ENCODE results near the gene SPATA2.
"Not testable (repeated sequence)": the region's sequence is repeated elsewhere in the genome, so short reads cannot be mapped to it uniquely, and the experiment has no call there.

SPATA2 gene

DNA sequence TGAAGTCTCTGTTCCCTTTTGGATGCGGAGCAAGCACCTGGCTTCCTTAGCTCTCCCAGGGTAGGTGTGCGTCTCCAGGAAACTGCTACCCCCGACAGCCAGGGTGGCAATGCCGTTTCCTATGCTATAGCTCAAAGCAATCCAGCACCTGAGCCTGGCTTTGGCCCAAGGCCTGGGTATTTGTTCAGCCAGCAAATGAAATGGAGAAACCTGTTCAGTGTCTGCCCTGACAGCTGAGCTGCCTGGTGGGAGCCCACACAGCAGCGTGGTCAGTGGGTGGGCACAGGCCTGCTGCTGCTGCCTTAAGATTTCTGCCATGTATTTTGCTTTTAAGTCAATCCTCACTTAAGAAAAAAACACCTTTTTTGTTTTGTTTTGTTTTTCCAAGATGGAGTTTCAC is 13.7 kb downstream of the SPATA2 start:
- no peak for DNase-seq (ENCODE audit: low read depth in 2 of 2)

DNA sequence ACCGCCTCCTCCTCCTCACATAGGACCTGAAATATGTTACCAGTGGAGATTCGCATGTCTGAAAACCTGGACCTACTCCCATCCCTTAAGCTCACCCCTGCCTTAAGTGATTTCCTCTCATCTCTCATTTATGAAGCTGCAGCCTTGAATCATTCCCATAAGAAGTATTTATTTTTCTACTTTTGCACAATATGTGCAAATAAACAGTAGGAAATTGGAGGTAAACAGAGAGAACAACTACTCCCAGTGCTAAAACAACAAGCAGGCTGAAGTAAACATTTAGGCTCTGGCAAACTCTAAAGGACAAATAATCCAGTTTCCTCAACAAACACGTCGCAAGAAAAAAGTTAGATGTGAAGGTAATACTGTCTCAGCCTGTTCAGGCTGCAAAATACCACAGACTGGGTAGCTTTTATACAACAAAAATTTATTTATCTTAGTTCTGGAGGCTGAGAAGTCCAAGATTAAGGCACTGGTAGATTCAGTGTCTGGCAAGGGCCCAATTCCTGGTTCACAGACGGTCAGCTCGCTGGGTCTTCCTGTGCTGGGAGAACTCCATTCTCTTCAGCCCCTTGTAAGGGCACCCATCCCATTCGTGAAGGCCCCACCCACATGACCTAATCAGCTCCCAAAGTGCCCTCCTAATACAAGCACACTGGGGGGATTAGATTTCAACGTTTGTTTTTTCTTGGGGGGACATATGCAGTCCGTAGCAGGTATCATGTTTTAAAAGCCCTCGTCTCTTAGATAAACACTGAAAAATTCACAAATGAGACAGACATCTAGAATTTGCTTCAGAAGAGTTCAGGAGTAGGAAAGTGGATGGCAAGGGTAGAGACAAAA is 15.6 kb downstream of the SPATA2 start:
- no peak for DNase-seq (ENCODE audit: low read depth in 2 of 2)

DNA sequence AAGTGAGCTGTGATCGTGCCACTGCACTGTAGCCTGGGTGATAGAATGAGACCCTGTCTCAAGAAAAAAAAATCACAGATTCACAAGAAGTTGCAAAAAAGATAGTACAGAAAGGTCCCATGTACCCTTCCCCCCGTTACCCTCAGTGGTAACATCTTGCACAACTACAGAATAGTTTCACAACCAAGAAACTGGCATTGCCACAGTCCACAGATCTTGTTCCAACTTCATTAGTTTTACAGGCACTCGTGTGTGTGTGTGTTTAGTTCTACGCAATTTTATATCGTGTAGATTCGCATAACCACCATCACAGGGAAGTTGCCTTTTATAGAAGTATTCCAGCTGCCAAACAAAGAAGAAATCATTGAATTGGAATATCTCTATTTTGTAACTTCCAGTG is 19.1 kb downstream of the SPATA2 start:
- DNase-seq (ENCODE audit: low read depth in 2 of 2): no peak

DNA sequence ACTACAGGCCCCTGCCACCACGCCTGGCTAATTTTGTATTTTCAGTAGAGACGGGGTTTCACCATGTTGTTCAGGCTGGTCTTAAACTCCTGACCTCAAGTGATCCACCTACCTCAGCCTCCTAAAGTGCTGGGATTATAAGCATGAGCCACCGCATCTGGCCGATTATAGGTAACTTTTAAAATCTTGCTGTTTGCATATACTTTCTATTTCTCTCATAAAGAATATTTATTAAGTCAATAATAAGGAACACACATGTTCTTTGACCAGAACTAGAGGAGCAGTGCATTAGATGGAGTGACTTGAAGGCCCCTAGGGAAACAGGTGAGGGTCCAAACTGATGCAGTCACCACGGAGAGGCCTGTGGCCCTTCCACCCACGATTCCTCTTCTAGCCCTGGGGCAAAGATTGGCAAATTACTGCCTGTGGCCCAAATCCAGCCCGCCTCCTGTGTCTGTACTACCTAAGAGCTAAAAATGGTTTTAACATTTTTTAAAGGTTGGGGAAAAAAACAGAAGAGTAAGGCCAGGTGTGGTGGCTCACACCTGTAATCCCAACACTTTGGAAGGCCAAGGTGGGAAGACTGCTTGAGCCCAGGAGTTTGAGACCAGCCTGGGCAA is 19.7 kb downstream of the SPATA2 start:
- DNase-seq (ENCODE audit: low read depth in 2 of 2): not testable (repeated sequence)

DNA sequence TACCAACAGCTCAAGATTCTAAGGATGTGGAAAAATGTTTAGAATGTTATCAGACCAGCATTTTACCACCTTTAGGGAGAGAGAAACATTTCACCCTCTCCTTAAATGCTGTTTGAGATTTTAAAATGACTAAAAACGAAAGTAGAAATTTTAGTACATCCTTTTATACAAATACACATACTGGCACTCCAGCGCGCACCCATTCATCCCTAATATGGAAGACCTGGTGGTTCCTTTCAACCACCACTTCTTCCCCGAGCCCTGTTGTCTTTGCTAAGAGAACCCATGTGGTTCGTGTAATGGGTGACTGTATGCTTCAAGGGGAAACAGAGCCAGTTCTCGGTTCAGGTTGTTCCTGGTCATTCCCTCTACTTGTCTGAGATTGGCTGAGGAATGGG is 21.3 kb downstream of the SPATA2 start:
- DNase-seq (ENCODE audit: low read depth in 2 of 2): no peak

DNA sequence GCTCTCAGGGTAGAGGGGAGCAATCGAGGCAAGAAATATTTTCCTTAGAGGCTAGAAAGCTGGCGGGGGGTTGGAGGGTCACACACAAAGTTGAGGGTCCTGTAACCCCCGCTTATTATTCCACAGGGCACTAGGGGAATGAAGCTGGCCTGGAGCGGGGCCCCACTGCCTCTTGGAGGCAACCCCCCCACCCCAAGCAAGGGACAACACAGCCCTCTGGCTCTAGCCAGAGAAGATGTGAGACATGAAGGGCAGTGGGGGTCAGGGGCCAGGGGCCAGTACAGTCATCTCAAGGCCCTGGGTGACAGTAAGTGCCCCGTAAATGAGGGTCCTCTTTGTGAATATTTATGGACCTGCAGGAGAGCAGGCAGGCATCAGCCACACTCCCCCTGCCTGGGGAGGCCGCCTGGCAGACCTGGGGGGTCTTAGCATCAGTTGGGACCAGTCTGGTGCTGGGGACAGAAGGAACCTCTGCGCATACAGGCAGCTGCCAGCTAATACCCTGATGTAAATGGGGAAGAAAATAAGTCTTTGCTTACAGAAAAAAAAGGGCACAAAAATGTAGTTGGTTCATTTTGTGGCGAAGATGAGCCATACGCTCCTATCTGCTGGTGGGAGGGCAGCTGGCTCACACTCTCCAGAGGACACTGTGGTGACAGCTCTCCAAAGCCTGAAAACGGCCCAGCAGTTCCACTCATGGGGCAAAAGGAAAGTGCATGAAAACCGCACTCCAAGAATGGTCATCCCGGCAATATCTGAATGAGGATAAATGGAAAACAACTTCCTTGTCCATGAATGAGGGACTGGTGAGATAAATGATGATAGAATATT is 21.9 kb downstream of the SPATA2 start:
- DNase-seq (ENCODE audit: low read depth in 2 of 2): no peak

DNA sequence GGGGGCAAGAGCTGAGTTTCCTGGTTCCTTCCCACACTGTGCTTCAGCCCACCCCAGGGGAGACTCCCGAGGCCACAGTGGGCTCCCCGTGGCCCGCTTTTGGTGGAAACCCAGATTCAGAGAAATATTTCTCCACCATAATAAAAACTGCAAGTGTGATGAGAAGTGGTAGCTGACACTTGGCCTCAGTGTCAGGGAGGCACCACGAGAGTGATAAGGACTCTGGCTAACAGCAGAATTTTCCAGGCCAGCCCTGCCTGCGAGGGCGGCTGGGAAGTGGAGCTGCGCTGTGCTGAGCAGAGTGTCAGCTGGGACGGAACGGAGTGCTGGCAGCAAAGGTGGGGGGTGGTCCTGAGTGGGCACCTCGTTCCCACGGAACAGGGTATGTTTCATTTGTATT is 22.5 kb downstream of the SPATA2 start:
- no peak for DNase-seq (ENCODE audit: low read depth in 2 of 2)

DNA sequence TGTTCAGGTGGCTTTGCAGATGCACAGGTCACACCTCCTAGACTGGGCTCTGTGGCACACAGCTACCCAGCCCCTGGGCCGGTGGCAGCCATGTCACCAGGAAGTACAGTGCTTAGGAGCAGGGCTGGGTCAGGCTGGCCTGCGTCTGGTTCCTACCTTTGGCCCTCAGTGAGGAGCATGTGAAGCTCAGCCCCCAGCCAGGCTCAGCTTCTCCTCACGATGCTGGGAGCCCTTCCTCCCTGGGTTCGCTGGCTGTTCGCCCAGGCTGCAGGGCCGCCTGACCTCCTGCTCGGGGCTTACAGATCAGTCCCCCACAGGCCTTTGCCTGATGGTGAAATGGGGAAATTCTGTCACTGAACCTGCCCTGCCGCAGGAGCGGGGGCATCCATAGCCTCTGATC is 23.1 kb downstream of the SPATA2 start:
- DNase-seq (ENCODE audit: low read depth in 2 of 2): no peak

DNA sequence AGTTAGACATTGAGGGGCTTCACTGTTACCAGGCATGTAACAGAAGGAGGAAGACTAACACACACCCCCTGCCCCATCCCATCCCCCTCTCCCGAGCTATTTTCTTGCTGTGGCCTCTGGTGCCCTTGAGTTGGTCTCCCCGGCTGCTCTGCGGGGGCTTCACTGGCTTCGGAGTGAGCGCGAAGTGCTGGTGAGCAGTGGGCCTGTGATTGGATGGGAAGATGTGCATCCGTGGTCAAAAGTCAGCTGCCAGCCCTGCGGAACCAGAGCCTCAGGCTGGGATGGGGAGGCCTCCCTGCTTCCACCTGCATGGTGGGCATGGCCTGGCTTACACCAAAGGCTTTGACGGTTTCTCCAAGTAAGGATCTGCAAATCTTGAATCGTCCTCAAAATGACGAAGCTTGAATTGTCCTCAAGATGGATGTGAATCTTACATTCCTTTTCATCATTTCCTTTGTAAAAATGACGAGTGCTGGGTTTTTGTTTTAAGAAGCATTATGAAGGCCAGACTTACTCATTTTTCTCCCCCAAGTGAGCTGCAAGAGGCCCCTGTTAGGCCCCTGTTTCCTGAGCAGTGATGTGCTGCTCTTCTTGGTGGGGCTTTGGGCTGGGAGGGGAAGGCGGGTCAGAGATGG is 23.7 kb downstream of the SPATA2 start:
- DNase-seq (ENCODE audit: low read depth in 2 of 2): peak in 1 of 2 experiments; percentile 5

DNA sequence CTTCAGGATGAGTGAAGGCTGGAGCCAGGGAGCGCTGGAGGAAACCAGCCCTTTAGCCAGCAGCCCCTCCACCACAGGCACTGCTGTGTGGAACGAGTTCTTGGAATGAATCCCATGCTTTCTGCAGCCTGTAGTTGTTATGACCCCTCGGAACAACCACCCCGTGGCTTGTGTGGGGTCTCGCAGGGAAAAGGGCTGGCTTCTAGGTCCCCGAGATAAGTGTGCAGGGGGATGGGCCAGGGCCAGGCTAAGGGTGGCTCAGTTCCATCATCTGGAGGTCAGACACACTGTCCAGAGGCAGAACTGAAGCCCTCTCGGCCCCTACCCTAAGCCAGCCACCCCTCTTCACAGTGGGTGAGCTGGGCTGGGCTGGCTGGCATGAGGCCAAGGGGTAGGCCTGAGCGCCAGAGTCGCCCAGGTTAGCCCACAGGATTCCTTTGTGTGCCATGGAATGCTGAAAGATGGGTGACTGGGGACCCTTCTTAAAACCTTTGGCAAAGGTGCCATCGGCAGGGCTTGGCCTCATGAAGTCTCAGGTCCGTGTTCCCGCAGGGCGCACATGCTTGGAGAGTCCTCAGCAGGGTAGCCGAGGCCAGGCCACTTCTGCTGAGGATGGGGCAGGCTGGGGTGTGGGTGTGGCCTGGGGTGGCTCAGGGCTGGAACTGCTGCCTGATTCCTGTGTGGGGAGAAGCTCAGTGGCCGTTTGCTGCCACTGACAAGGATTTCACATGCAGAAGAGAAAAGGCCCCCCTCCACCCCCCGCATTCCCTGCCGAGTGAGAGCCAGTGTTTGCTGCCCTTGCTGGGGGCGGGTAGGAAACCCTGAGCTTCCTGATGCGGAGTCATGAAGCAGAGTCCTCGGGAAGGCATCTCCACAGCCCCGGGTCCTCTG is 24.6 kb downstream of the SPATA2 start:
- DNase-seq (ENCODE audit: low read depth in 2 of 2): no peak

DNA sequence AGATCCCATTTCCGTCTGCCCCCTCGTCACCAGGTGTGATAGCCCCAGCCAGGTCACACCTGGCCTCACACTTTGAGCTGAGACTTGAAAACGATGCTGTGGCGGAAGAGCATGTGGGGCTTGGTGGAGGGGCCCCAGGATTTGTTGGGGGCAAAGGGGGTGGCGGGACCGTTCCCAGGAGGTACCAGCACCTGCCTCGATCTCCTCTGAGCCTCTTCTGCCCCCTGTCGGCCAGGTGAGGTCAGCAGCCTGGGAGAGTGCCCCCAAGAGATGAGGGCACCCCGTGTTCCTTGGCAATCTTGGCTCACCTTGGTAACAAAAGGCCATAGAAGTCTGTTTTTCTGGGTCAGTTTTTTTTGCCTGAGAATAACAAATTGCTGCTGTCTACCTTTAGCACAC is 25.4 kb downstream of the SPATA2 start:
- no peak for DNase-seq (ENCODE audit: low read depth in 2 of 2)

DNA sequence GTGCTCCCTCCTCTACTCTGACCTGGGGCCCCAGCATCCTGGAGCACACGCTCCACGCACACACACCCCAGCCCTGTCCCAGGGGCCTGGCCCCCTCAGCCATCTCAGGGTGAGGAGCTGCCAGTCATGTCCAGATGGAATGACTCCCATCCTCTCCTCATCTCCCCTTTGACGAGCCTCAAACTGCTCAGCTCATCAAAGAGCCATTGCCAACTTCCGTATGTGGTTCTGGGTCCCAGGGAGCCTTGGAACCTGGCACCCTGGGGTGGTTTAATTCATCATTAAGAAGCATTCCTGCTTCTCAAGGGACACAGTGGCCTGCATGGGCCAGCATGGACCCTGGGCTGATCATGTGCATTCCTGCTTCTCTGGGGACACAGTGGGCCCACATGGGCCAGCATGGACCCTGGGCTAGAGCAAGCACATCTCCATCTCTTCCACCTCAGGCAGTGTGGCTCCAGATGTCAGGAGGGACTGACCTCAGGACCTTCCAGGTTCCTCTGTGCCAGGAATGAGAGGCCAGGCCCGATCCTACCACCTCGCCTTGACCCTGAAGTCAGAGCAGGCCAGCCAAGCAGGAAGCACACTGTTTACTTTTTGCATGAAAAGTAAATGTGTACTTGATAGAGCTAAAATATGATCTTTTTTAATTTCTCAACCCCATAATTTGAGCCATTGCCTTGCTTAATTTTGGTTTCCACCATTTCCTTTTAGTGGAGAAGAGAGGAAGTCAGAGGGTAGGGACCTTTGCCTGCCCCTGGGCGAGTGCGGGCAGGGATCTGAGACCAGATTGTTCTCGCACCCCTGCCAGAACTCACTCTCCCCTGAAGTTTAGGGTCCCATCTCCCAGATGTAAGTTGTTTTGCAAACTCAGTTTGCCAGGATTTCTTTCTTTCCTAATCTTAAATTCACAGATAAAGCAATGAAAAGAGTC is 26.1 kb downstream of the SPATA2 start:
- no peak for DNase-seq (ENCODE audit: low read depth in 2 of 2)

DNA sequence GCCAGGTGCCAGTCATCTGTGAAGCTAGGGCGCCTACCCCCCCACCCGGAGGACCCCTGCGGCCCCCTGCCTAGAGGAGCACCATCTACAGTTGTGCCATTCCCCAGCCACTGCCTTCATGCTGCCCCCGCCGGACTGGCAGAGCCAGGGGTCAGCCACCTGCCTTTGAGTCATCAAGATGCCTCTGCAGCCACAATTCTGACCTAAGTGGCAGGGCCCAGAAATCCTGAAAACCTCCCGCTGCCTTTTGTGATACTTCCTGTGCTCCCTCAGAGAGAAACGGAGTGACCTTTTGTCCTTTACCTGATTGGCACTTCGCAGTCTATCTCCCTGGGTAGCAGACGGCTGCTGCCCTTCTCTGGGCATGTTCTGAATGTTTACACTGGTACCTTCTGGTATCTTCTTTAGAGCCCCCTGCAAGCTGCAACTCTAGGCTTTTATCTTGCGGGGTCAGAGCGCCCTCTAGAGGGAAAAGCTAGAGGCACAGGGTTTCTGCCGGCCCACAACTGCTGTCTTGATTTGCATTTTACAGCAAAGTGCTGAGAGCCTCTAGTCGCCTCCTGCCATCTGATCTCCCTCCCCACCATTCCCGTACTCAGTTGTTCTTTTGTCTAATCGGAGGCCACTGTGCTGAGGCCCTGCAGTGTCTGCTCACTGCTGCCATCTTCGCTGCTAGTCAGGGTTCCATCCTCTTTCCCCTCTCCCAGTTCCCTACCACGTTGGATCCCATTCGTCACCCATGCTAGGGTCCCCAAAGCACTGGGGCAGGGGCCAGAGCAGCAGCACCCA is 26.9 kb downstream of the SPATA2 start:
- no peak for DNase-seq (ENCODE audit: low read depth in 2 of 2)

DNA sequence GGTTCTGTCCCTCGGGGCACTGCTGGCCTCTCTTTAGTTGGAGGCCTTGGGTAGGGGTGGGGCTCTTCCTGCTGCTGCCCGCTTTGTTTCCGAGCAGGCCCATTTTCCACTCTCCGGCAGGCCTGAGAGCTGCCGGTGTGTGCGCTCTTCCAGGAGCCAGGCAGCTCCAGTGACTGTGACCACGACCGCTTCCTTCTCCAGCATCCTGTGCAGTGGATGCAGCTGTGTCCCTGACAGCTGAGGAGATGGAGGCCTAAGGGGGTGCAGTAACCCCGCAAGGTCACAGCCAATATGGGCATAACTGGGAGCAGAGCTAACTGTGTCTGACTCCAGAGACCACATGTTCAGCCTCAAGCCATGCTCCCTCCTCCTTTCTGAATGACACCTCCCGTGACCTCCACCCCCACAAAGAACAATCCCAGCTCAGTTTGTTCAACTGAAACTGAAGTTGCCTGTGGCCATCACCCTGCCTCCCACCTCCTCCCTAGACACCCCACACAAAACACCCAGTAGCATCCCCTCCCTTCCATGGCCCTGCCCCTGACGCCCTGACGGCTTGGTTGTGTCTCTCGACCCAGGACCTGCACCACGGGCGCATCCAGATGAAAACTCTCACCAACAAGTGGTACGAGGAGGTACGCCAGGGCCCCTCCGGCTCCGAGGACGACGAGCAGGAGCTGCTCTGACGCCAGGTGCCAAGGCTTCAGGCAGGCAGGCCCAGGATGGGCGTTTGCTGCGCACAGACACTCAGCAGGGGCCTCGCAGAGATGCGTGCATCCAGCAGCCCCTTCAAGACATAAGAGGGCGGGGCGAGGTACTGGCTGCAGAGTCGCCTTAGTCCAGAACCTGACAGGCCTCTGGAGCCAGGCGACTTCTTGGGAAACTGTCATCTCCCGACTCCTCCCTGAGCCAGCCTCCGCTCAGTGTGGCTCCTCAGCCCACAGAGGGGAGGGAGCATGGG is 27.8 kb downstream of the SPATA2 start:
- no peak for DNase-seq (ENCODE audit: low read depth in 2 of 2)

DNA sequence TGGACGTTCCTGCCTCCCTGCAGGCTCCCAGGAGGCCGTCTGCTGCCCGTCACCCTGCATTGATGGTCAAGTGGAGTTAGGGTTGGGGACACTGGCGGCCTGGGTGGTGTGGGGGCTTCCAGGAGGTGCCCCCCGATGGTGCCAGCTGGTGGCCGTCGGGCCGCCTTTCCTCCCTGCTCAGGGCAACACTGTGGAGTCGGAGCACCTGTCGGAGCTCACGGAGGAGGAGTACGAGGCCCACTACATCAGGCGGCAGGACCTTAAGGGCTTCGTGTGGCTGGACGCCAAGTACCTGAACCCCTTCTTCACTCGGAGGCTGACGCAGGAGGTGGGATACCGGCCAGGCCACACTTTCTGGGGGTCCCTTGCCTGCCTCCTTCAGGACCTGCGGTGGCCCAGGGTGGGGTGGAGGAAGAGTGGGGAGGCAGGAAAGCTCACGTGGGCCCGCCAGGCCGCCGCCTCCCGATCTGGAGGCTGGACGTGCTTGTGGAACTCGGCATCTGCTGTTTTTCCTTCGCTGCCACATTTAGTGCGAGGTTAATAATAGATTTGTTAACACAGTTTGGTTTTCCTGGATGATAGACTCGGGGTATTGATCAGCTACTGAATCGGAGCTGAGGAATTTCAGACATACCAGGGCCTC is 28.6 kb downstream of the SPATA2 start:
- DNase-seq (ENCODE audit: low read depth in 2 of 2): no peak

DNA sequence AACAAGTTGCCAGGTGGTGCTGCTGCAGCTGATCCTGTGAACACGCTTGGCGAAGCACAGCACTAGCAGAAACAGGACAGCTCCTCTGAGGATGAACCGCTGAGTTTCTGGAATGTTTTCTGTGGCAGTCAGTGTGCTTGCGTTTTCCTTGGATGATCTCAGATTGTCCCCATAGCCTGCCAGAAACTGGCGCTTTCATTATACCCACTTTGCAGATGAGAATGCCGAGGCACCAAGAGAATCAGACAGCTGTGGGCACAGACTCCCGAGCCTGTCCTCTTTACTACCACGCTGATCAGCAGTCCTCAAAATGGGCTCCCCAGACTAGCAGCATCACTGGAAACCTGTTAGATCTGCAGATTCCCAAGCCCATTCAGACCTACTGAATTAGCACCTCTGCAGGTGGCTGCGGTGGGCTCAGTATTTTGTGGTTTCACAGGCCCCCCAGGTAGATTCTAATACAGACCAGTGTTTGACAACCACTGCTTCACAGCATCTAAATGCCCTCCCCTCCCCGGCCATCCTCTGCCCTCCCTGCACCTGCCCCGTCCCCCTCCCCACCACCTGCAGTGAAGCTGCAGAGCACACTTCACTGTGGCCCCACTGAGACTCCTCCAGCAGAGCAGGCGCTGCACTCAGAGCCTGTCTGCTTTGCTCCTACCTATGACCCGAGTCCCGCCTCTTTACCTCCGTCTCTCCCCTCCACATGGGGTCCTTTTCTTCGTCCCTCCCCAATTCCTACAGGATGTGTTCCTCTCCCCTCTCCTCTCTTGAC is 29.6 kb downstream of the SPATA2 start:
- no peak for DNase-seq (ENCODE audit: low read depth in 2 of 2)
